BE2C (cell line): Measurements from ENCODE around the gene ZNF750.

Source experiments
- DNase-seq: peaks from one replicate; pipeline ENCODE4 v3.0.0-alpha.2; 2020
- H3K27me3 ChIP-seq: fragments of 250-450 bp; sonication (Bioruptor Pico); 2 replicates; pipeline ENCODE4 v1.5.1; 2020; ENCODE audit warnings: mild to moderate bottlenecking
- H3K36me3 ChIP-seq: fragments of 250-450 bp; sonication (Bioruptor Pico); 2 replicates; pipeline ENCODE4 v1.5.1; 2020; ENCODE audit warnings: mild to moderate bottlenecking
- H3K4me1 ChIP-seq: fragments of 250-450 bp; sonication (Bioruptor Pico); 2 replicates; pipeline ENCODE4 v1.5.1; 2020
- H3K4me3 ChIP-seq: 2 replicates; pipeline ENCODE4 v1.5.1; 2011; ENCODE audit warnings: low read depth, low read length
- H3K9me3 ChIP-seq: fragments of 250-450 bp; sonication (Bioruptor Pico); 2 replicates; pipeline ENCODE4 v1.5.1; 2020
- CTCF ChIP-seq: IDR thresholded peaks from 2 replicates; pipeline ENCODE4 v1.5.1; 2012; ENCODE audit warnings: mild to moderate bottlenecking, low read depth, low read length

Gene ZNF750

GRCh38 chr17:82865274-82865673, 25.5 kb upstream of the ZNF750 start:
- no peak for DNase-seq
- TF ChIP-seq CTCF: no peak
- H3K9me3 ChIP-seq: no peaks in the 10 kb centered on the region
- no peaks in the 10 kb centered on the region for H3K27me3 ChIP-seq
- H3K36me3 ChIP-seq: peaks cover 2% of the 10 kb centered on the region
- H3K4me3 ChIP-seq: no peak overlapping the region
- H3K4me1 ChIP-seq: peaks cover 37% of the 10 kb centered on the region

GRCh38 chr17:82864713-82865248, 25.0 kb upstream of the ZNF750 start:
- TF ChIP-seq CTCF: no peak
- Histone ChIP-seq H3K4me3 (no peak overlapping the region), H3K27me3 (no peaks in the 10 kb centered on the region), H3K9me3 (no peaks in the 10 kb centered on the region), H3K4me1 (peaks cover 42% of the 10 kb centered on the region), H3K36me3 (no peaks in the 10 kb centered on the region)
- DNase-seq: no peak

- Histone ChIP-seq H3K4me1 (peaks cover 46% of the 10 kb centered on the region), H3K9me3 (no peaks in the 10 kb centered on the region), H3K4me3 (no peak overlapping the region), H3K36me3 (no peaks in the 10 kb centered on the region), H3K27me3 (no peaks in the 10 kb centered on the region)
- TF ChIP-seq CTCF: no peak
- DNase-seq: peak; percentile 67
Observed at GRCh38 chr17:82863941-82864712, 24.3 kb upstream of the ZNF750 start.

- Histone ChIP-seq H3K4me1 (peaks cover 46% of the 10 kb centered on the region), H3K36me3 (no peaks in the 10 kb centered on the region), H3K4me3 (no peak overlapping the region)
Observed at GRCh38 chr17:82863383-82863940, 23.6 kb upstream of the ZNF750 start.

GRCh38 chr17:82862737-82863382, 23.0 kb upstream of the ZNF750 start:
- no peaks in the 10 kb centered on the region for H3K36me3 ChIP-seq
- no peak for DNase-seq
- peaks cover 46% of the 10 kb centered on the region for H3K4me1 ChIP-seq
- TF ChIP-seq CTCF: no peak
- no peaks in the 10 kb centered on the region; the same call in 1 of the 2 replicates for H3K9me3 ChIP-seq
- no peak overlapping the region for H3K4me3 ChIP-seq
- H3K27me3 ChIP-seq: no peaks in the 10 kb centered on the region

More at GRCh38 chr17:82863383-82863940, 23.6 kb upstream of the ZNF750 start:
- Histone ChIP-seq H3K27me3 (no peaks in the 10 kb centered on the region), H3K9me3 (no peaks in the 10 kb centered on the region)
- TF ChIP-seq CTCF: no peak
- no peak for DNase-seq
